ENCODE results near the gene FRZB.
A peak's percentile ranks its signal among the peaks of the same experiment; 100 is the strongest.
"Not testable (repeated sequence)": the region's sequence is repeated elsewhere in the genome, so short reads cannot be mapped to it uniquely, and the experiment has no call there.

Gene FRZB

GRCh38 chr2:182887753-182888415 lies 21.4 kb upstream of the FRZB start:
- no peak for DNase-seq

GRCh38 chr2:182887093-182887492 lies 20.7 kb upstream of the FRZB start:
- DNase-seq: no peak

- DNase-seq: no peak
These were observed 19.3 kb upstream of the FRZB start for GRCh38 chr2:182885771-182886170.

GRCh38 chr2:182883451-182883850 lies 17.0 kb upstream of the FRZB start:
- no peak for DNase-seq

GRCh38 chr2:182880100-182880499 lies 13.7 kb upstream of the FRZB start:
- not testable (repeated sequence) for DNase-seq

- DNase-seq: not testable (repeated sequence)
These were observed 10.2 kb upstream of the FRZB start for GRCh38 chr2:182876653-182877052.

- peak; percentile 9 for DNase-seq
These were observed 3.8 kb upstream of the FRZB start for GRCh38 chr2:182870227-182870626.

- peak; percentile 26 for DNase-seq
These were observed 1.8 kb upstream of the FRZB start for GRCh38 chr2:182868054-182868796.

GRCh38 chr2:182867426-182868053 lies 1.1 kb upstream of the FRZB start:
- no peak for DNase-seq

GRCh38 chr2:182866095-182866460 lies 359 bp downstream of the FRZB start:
- DNase-seq: peak; percentile 22

- DNase-seq: no peak
These were observed 1.4 kb downstream of the FRZB start for GRCh38 chr2:182864949-182865570.

- DNase-seq: no peak
These were observed 2.8 kb downstream of the FRZB start for GRCh38 chr2:182863642-182864041.

- no peak for DNase-seq
These were observed 4.3 kb downstream of the FRZB start for GRCh38 chr2:182862091-182862490.

GRCh38 chr2:182860858-182861257 lies 5.6 kb downstream of the FRZB start:
- DNase-seq: no peak

- no peak for DNase-seq
These were observed 7.8 kb downstream of the FRZB start for GRCh38 chr2:182858671-182859070.

- DNase-seq: no peak
These were observed 11.1 kb downstream of the FRZB start for GRCh38 chr2:182855376-182855775.

GRCh38 chr2:182854375-182855105 lies 11.9 kb downstream of the FRZB start:
- DNase-seq: no peak

GRCh38 chr2:182852801-182853200 lies 13.6 kb downstream of the FRZB start:
- no peak for DNase-seq

GRCh38 chr2:182852090-182852489 lies 14.3 kb downstream of the FRZB start:
- DNase-seq: peak; percentile 37

- no peak for DNase-seq
These were observed 20.5 kb downstream of the FRZB start for GRCh38 chr2:182845794-182846417.

- DNase-seq: no peak
These were observed 30.0 kb downstream of the FRZB start for GRCh38 chr2:182836451-182836850.

GRCh38 chr2:182834293-182834692 lies 32.1 kb downstream of the FRZB start:
- DNase-seq: no peak

Data from DMS153 (cell line).